HG03135 (cell line): ENCODE data around the gene MEGF8.

Source experiments
- ATAC-seq: cut with Tn5 transposase; IDR thresholded peaks from one replicate; pipeline ENCODE4 v1.9.1; 2021; ENCODE audit warnings: mild to moderate bottlenecking, moderate library complexity; ENCODE audit not compliant: unreplicated experiment

MEGF8 gene

GRCh38 chr19:42285988-42286348 lies 39.5 kb upstream of the MEGF8 start:
- no peak for ATAC-seq

- no peak for ATAC-seq
Measured at GRCh38 chr19:42286349-42287016, 39.0 kb upstream of the MEGF8 start.

GRCh38 chr19:42287017-42287826 lies 38.2 kb upstream of the MEGF8 start:
- ATAC-seq = no peak

GRCh38 chr19:42287827-42288107 lies 37.7 kb upstream of the MEGF8 start:
- no peak for ATAC-seq

GRCh38 chr19:42288387-42288786 lies 37.0 kb upstream of the MEGF8 start:
- ATAC-seq = no peak

GRCh38 chr19:42288881-42289555 lies 36.4 kb upstream of the MEGF8 start:
- ATAC-seq = no peak

- ATAC-seq = no peak
Measured at GRCh38 chr19:42289556-42290041, 35.8 kb upstream of the MEGF8 start.

- no peak for ATAC-seq
Measured at GRCh38 chr19:42290136-42290522, 35.3 kb upstream of the MEGF8 start.

GRCh38 chr19:42290523-42291434 lies 34.7 kb upstream of the MEGF8 start:
- no peak for ATAC-seq

- no peak for ATAC-seq
Measured at GRCh38 chr19:42291435-42291810, 34.0 kb upstream of the MEGF8 start.

- ATAC-seq = no peak
Measured at GRCh38 chr19:42292042-42292960, 33.1 kb upstream of the MEGF8 start.

GRCh38 chr19:42292963-42293362 lies 32.5 kb upstream of the MEGF8 start:
- ATAC-seq = no peak

- no peak for ATAC-seq
Measured at GRCh38 chr19:42293540-42293939, 31.9 kb upstream of the MEGF8 start.

GRCh38 chr19:42293948-42294347 lies 31.5 kb upstream of the MEGF8 start:
- no peak for ATAC-seq

- no peak for ATAC-seq
Measured at GRCh38 chr19:42294471-42295137, 30.8 kb upstream of the MEGF8 start.

- ATAC-seq = no peak
Measured at GRCh38 chr19:42295342-42295741, 30.1 kb upstream of the MEGF8 start.

- ATAC-seq = no peak
Measured at GRCh38 chr19:42295831-42296525, 29.5 kb upstream of the MEGF8 start.

- no peak for ATAC-seq
Measured at GRCh38 chr19:42297039-42297438, 28.4 kb upstream of the MEGF8 start.

GRCh38 chr19:42301646-42302203 lies 23.7 kb upstream of the MEGF8 start, which contains the start of gene PRR19:
Gene PRR19, plus strand, starts transcription at chr19:42302132. Its CDS starts 7,453 bp downstream, at chr19:42309585.
- no peak for ATAC-seq
